ENCODE measurements around the gene MCOLN3. TPM values are rescaled to one million over a fixed set of nuclear protein-coding genes. Genes with fewer than 3 reads are reported as not detected.

The MCOLN3 gene
- total RNA-seq, 1 donor from 2014 or later: 0.47 TPM

DNA sequence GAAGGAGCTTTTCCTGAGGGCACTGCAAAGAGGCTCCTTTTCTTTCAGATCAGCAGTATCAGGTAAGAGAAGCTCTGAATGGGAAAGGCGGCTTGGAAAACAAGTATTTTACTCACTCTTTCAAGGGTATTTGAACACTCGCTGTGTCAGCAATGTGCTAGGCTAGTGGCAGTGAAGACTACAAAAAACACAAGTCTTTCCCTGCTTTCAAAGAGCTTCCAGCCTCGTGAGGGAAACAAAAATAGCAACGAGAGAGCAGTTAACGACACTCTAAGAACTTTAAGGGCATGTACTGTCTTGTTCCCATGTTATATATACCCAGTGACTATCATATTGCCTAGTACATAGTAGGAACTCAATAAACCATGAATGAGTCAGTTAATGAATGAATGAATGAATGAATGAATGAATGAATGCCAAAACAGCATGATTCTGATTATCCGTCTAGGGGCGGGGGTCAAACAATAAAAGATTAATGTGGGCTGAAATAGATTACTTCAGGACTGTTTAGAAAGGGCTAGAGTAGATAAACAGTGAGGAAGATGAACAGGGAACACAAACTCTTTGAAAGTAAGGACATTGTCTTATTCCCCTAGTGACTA lies 14.2 kb upstream of the MCOLN3 start:
- Histone ChIP-seq H2AFZ (replicated peaks) (peak overlapping the region; percentile 88), H3K79me2 (ENCODE audit: low read depth) (no peaks in the 10 kb centered on the region), H3K4me2 (peak overlapping the region; percentile 74), H3K9ac (no peak overlapping the region), H3K27me3 (peaks cover 19% of the 10 kb centered on the region), H3K9me3 (ENCODE audit: low read depth) (no peaks in the 10 kb centered on the region), H3K4me3 (peak overlapping the region; percentile 61), H4K20me1 (ENCODE audit: low read depth) (no peaks in the 10 kb centered on the region), H3F3A (ENCODE audit: low read depth) (no peaks in the 10 kb centered on the region), H3K27ac (no peak overlapping the region), H3K36me3 (no peaks in the 10 kb centered on the region), H3K4me1 (no peaks in the 10 kb centered on the region)
- Mint-ChIP-seq H3K36me3 (no peaks in the 10 kb centered on the region), H3K27ac (no peak overlapping the region), H3K4me3 (peak overlapping the region; percentile 93), H3K4me1 (peaks cover 13% of the 10 kb centered on the region), H3K27me3 (ENCODE audit: insufficient read depth, low read depth) (peaks cover 6% of the 10 kb centered on the region), H3K9me3 (no peaks in the 10 kb centered on the region)
- no peak for DNase-seq (ENCODE audit: low spot score)
- TF ChIP-seq, protein P1, sequence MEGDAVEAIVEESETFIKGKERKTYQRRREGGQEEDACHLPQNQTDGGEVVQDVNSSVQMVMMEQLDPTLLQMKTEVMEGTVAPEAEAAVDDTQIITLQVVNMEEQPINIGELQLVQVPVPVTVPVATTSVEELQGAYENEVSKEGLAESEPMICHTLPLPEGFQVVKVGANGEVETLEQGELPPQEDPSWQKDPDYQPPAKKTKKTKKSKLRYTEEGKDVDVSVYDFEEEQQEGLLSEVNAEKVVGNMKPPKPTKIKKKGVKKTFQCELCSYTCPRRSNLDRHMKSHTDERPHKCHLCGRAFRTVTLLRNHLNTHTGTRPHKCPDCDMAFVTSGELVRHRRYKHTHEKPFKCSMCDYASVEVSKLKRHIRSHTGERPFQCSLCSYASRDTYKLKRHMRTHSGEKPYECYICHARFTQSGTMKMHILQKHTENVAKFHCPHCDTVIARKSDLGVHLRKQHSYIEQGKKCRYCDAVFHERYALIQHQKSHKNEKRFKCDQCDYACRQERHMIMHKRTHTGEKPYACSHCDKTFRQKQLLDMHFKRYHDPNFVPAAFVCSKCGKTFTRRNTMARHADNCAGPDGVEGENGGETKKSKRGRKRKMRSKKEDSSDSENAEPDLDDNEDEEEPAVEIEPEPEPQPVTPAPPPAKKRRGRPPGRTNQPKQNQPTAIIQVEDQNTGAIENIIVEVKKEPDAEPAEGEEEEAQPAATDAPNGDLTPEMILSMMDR (IDR thresholded peaks at IDR 0.05): no peak
- TF ChIP-seq EZH2 (IDR thresholded peaks at IDR 0.05) (no peak), EZH2phosphoT487 (IDR thresholded peaks at IDR 0.05) (no peak)

DNA sequence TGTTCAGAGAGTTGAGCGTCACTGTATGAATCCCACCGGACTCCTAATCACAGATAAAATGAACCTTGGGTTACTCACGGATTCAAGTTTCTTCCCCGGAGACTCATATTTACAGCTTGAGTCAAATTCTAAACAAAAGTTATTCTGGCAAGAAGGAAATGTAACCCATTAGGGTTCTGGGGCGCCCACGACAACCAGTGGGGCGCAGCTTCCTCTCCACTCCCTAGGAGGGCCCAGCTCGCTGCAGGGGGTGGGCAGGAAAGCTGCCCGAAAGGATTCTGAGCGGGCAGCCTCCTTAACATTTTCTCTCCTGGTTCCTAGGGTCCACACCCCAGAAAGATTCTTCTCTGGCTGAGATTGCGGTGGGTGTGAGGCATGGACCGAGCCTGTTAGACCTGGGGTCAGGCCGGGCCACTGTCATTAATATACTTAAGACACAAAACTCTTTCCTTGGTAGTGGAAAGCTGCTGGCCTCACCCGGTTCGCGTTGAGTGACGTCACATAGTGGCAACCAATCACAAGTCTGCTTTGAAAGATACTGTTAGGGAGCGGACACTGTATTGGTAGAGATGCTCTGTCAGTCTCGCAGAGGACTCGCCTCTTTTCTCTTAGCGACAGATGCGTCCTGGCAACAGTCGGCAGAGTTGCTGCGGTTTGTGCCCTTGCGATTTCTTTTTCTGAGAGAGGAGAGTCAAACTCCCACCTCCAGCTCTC lies 13.6 kb upstream of the MCOLN3 start:
- DNase-seq (ENCODE audit: low spot score): peak; percentile 97
- Mint-ChIP-seq H3K4me3 (peak overlapping the region; percentile 93), H3K27me3 (ENCODE audit: insufficient read depth, low read depth) (peaks cover 6% of the 10 kb centered on the region), H3K27ac (peak overlapping the region; percentile 98), H3K4me1 (peaks cover 13% of the 10 kb centered on the region), H3K9me3 (no peaks in the 10 kb centered on the region), H3K36me3 (no peaks in the 10 kb centered on the region)
- Histone ChIP-seq H3K27me3 (peaks cover 19% of the 10 kb centered on the region), H3K36me3 (no peaks in the 10 kb centered on the region), H3K4me2 (peak overlapping the region; percentile 74), H3K79me2 (ENCODE audit: low read depth) (no peaks in the 10 kb centered on the region), H4K20me1 (ENCODE audit: low read depth) (no peaks in the 10 kb centered on the region), H3F3A (ENCODE audit: low read depth) (no peaks in the 10 kb centered on the region), H3K27ac (no peak overlapping the region), H3K4me3 (peak overlapping the region; percentile 61), H3K9me3 (ENCODE audit: low read depth) (no peaks in the 10 kb centered on the region), H3K9ac (no peak overlapping the region), H2AFZ (replicated peaks) (peak overlapping the region; percentile 88), H3K4me1 (no peaks in the 10 kb centered on the region)
- TF ChIP-seq, protein P1 (IDR thresholded peaks at IDR 0.05): no peak
- TF ChIP-seq EZH2phosphoT487 (IDR thresholded peaks at IDR 0.05): no peak
- no peak for TF ChIP-seq EZH2 (IDR thresholded peaks at IDR 0.05)

DNA sequence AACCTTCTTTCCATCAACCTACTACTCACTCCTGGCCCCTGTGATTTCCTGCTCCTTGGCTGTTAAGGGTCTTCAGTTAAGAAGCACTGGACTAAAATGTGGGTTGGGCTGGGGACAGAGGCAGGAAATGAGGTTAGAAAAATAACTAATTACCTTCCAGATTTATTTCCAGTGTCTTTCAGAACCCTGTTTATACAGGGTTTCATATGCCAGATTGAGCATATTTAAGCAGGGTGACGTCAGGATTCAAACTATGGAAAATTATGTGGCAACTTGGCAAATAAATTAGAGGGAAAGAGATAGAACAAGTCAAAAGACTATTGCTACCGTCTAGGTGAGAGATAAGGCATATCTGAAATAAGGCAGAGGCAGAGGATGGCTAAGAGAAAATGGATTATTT lies 11.7 kb upstream of the MCOLN3 start:
- H3K27me3 ChIP-seq: peaks cover 19% of the 10 kb centered on the region
- TF ChIP-seq EZH2phosphoT487 (IDR thresholded peaks at IDR 0.05) (no peak), EZH2 (IDR thresholded peaks at IDR 0.05) (no peak)
- TF ChIP-seq, protein P1 (IDR thresholded peaks at IDR 0.05): no peak
- Mint-ChIP-seq H3K27ac (no peak overlapping the region), H3K9me3 (no peaks in the 10 kb centered on the region), H3K36me3 (no peaks in the 10 kb centered on the region), H3K4me1 (peaks cover 13% of the 10 kb centered on the region), H3K4me3 (no peak overlapping the region), H3K27me3 (ENCODE audit: insufficient read depth, low read depth) (peaks cover 6% of the 10 kb centered on the region)
- no peak overlapping the region for H3K4me2 ChIP-seq
- no peaks in the 10 kb centered on the region for H4K20me1 ChIP-seq (ENCODE audit: low read depth)
- no peaks in the 10 kb centered on the region for H3F3A ChIP-seq (ENCODE audit: low read depth)
- DNase-seq (ENCODE audit: low spot score): no peak
- H3K9ac ChIP-seq: no peak overlapping the region
- H3K36me3 ChIP-seq: no peaks in the 10 kb centered on the region
- no peak overlapping the region for H3K27ac ChIP-seq
- H3K9me3 ChIP-seq (ENCODE audit: low read depth): no peaks in the 10 kb centered on the region
- H3K4me3 ChIP-seq: no peak overlapping the region
- no peaks in the 10 kb centered on the region for H3K79me2 ChIP-seq (ENCODE audit: low read depth)
- no peaks in the 10 kb centered on the region for H3K4me1 ChIP-seq
- no peak overlapping the region for H2AFZ ChIP-seq (replicated peaks)

Measured in neural progenitor cell (in vitro differentiated cells).